ENCODE measurements around the gene FLNC.

- no peak for TF ChIP-seq POLR2A (IDR thresholded peaks at IDR 0.05)
- TF ChIP-seq, protein P1, sequence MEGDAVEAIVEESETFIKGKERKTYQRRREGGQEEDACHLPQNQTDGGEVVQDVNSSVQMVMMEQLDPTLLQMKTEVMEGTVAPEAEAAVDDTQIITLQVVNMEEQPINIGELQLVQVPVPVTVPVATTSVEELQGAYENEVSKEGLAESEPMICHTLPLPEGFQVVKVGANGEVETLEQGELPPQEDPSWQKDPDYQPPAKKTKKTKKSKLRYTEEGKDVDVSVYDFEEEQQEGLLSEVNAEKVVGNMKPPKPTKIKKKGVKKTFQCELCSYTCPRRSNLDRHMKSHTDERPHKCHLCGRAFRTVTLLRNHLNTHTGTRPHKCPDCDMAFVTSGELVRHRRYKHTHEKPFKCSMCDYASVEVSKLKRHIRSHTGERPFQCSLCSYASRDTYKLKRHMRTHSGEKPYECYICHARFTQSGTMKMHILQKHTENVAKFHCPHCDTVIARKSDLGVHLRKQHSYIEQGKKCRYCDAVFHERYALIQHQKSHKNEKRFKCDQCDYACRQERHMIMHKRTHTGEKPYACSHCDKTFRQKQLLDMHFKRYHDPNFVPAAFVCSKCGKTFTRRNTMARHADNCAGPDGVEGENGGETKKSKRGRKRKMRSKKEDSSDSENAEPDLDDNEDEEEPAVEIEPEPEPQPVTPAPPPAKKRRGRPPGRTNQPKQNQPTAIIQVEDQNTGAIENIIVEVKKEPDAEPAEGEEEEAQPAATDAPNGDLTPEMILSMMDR (IDR thresholded peaks at IDR 0.05) = no peak
Measured at GRCh38 chr7:128888756-128889095, 58.5 kb downstream of the FLNC start.

Data from testis (tissue), 2 donors.